Stomach (tissue), 4 donors: ENCODE data around the gene EIF2S2.

Experiments
- POLR2A ChIP-seq, 4 donors: fragments of 450-650 bp; IDR thresholded peaks; one replicate each; pipeline ENCODE4 v1.6.1; 2016; ENCODE audit warnings: antibody characterized with exemption in 4 of 4, control low read depth in 2 of 4, mild to moderate bottlenecking in 1 of 4, moderate library complexity in 1 of 4
- POLR2AphosphoS5 ChIP-seq, 3 donors: sonication (generic); formaldehyde crosslinking; IDR thresholded peaks; one replicate each; pipeline ENCODE4 v1.6.1; 2016; ENCODE audit warnings: antibody characterized with exemption in 3 of 3
- TF ChIP-seq, protein P1 (sequence below), 7 experiments: fragments of 450-650 bp in 4 of 7; fragments of 200-600 bp in 3 of 7; sonication (generic) in 3 of 7; IDR thresholded peaks; one replicate each; pipeline ENCODE4 v1.5.1; 2016 to 2019; ENCODE audit warnings: antibody characterized with exemption in 7 of 7, control low read depth in 2 of 7, mild to moderate bottlenecking in 1 of 7

DNA sequence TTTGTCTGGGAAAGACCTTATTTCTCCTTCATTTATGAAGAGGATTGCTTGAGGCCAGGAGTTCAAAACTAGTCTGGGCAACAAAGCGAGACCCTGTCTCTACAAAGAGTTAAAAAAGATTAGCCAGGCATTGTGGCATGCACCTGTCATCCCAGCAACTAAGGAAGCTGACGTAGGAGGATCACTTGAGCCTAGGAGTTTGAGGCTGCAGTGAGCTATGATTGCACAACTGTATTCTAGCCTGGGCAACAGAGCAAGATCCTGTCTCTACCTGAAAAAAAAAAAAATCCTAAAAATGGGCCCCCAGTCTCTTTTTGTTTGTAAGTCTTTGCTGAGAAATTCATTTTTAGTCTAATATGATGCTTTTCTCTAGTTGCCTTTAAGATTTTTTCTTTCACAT, 29.2 kb upstream of the EIF2S2 start:
- no peak for TF ChIP-seq POLR2A (IDR thresholded peaks at IDR 0.05)
- TF ChIP-seq, protein P1, sequence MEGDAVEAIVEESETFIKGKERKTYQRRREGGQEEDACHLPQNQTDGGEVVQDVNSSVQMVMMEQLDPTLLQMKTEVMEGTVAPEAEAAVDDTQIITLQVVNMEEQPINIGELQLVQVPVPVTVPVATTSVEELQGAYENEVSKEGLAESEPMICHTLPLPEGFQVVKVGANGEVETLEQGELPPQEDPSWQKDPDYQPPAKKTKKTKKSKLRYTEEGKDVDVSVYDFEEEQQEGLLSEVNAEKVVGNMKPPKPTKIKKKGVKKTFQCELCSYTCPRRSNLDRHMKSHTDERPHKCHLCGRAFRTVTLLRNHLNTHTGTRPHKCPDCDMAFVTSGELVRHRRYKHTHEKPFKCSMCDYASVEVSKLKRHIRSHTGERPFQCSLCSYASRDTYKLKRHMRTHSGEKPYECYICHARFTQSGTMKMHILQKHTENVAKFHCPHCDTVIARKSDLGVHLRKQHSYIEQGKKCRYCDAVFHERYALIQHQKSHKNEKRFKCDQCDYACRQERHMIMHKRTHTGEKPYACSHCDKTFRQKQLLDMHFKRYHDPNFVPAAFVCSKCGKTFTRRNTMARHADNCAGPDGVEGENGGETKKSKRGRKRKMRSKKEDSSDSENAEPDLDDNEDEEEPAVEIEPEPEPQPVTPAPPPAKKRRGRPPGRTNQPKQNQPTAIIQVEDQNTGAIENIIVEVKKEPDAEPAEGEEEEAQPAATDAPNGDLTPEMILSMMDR (IDR thresholded peaks at IDR 0.05) = no peak
- TF ChIP-seq POLR2AphosphoS5 (IDR thresholded peaks at IDR 0.05) = no peak
